ENCODE results near the gene CDK19. TPM values are rescaled to one million over a fixed set of nuclear protein-coding genes. Genes with fewer than 3 reads are reported as not detected.

Gene CDK19
- total and polyA plus RNA-seq, 2 of the 4 experiments (the other 2 are of a cell fraction) = 6.0 to 6.8 TPM

GRCh38 chr6:110592765-110593164, 222.5 kb downstream of the CDK19 start:
- dilution Hi-C loops (cut with HindIII; ENCODE audit: low sequenced_read_pairs, unreplicated experiment) = no loop called here
- CTCF ChIA-PET = no interaction called here
- POLR2A ChIA-PET (ENCODE audit: unreplicated experiment) = no interaction called here
- Histone ChIP-seq H3K9me1 (ENCODE audit: insufficient read depth, low read length) (no peaks in the 10 kb centered on the region; the same call in 1 of the 2 replicates), H3K4me2 (ENCODE audit: low read depth, low read length) (no peak overlapping the region), H4K5ac (ENCODE audit: low read depth, low read length) (no peak overlapping the region), H3K27me3 (ENCODE audit: control insufficient read depth, insufficient read depth, low read length) (no peaks in the 10 kb centered on the region), H4K8ac (ENCODE audit: low read depth in 2 of 2, low read length in 2 of 2) (no peak overlapping the region), H2BK5ac (ENCODE audit: low read depth, low read length, poor library complexity, severe bottlenecking) (no peak overlapping the region), H2BK120ac (ENCODE audit: low read depth, low read length) (no peak overlapping the region), H3K9ac (ENCODE audit: low read depth, low read length) (no peak overlapping the region), H2BK15ac (ENCODE audit: low read depth, low read length) (no peak overlapping the region), H3K4ac (ENCODE audit: low read depth, low read length) (no peak overlapping the region), H2BK20ac (ENCODE audit: low read depth, low read length) (no peak overlapping the region), H2AK5ac (ENCODE audit: low read depth, low read length) (no peak overlapping the region), H3K18ac (ENCODE audit: low read depth, low read length) (no peak overlapping the region), H3K27ac (ENCODE audit: insufficient read depth, low read length) (no peak overlapping the region), H3K79me1 (ENCODE audit: low read depth in 1 of 2, low read length in 2 of 2) (no peaks in the 10 kb centered on the region), H3K4me1 (ENCODE audit: control insufficient read depth, insufficient read depth, low read length) (peaks cover 2% of the 10 kb centered on the region), H4K20me1 (ENCODE audit: insufficient read depth, low read length) (no peaks in the 10 kb centered on the region), H2AK9ac (replicated peaks; ENCODE audit: low read depth, low read length, poor library complexity) (no peak overlapping the region), H3K4me3 (ENCODE audit: insufficient read depth, low read depth, low read length) (no peak overlapping the region), H2AFZ (replicated peaks; ENCODE audit: low read length, poor library complexity) (no peak overlapping the region), H3K14ac (replicated peaks; ENCODE audit: low read depth, low read length) (0 out of 2 replicates have a peak overlapping the region, but pooled peaks have one; percentile 19), H3K23ac (ENCODE audit: low read depth, low read length) (no peak overlapping the region), H3K36me3 (ENCODE audit: control insufficient read depth, insufficient read depth, low read length) (no peaks in the 10 kb centered on the region), H3K56ac (ENCODE audit: extremely low read depth, insufficient read depth, low read length) (no peak overlapping the region), H4K91ac (ENCODE audit: insufficient read depth, low read depth, low read length) (no peak overlapping the region), H3K9me3 (ENCODE audit: control insufficient read depth, insufficient read depth, low read length) (no peaks in the 10 kb centered on the region)
- TF ChIP-seq CEBPB (IDR thresholded peaks at IDR 0.05; ENCODE audit: low read depth, low read length) (no peak), CHD1 (IDR thresholded peaks at IDR 0.05; ENCODE audit: low read depth, low read length) (no peak), POLR2A (IDR thresholded peaks at IDR 0.05; ENCODE audit: low read depth, low read length) (no peak), FOS (IDR thresholded peaks at IDR 0.05; ENCODE audit: low read depth, low read length) (no peak), NFE2L2 (IDR thresholded peaks at IDR 0.05; ENCODE audit: low read depth, low read length) (no peak), RCOR1 (IDR thresholded peaks at IDR 0.05; ENCODE audit: insufficient replicate concordance, low read length) (no peak), RAD21 (IDR thresholded peaks at IDR 0.05; ENCODE audit: low read length) (no peak), MAZ (IDR thresholded peaks at IDR 0.05; ENCODE audit: borderline replicate concordance, low read depth, low read length) (no peak), ELK1 (IDR thresholded peaks at IDR 0.05; ENCODE audit: borderline replicate concordance, low read depth, low read length) (no peak), SMC3 (IDR thresholded peaks at IDR 0.05; ENCODE audit: low read depth, low read length) (no peak), RFX5 (IDR thresholded peaks at IDR 0.05; ENCODE audit: low read depth, low read length) (no peak), MAFK (IDR thresholded peaks at IDR 0.05; ENCODE audit: low read depth, low read length) (no peak), BHLHE40 (IDR thresholded peaks at IDR 0.05; ENCODE audit: low read depth, low read length) (no peak), MXI1 (IDR thresholded peaks at IDR 0.05; ENCODE audit: borderline replicate concordance, low read depth, low read length) (no peak)
- TF ChIP-seq, protein P1, sequence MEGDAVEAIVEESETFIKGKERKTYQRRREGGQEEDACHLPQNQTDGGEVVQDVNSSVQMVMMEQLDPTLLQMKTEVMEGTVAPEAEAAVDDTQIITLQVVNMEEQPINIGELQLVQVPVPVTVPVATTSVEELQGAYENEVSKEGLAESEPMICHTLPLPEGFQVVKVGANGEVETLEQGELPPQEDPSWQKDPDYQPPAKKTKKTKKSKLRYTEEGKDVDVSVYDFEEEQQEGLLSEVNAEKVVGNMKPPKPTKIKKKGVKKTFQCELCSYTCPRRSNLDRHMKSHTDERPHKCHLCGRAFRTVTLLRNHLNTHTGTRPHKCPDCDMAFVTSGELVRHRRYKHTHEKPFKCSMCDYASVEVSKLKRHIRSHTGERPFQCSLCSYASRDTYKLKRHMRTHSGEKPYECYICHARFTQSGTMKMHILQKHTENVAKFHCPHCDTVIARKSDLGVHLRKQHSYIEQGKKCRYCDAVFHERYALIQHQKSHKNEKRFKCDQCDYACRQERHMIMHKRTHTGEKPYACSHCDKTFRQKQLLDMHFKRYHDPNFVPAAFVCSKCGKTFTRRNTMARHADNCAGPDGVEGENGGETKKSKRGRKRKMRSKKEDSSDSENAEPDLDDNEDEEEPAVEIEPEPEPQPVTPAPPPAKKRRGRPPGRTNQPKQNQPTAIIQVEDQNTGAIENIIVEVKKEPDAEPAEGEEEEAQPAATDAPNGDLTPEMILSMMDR (conservative IDR thresholded peaks at IDR 0.05; ENCODE audit: low read depth, low read length) = no peak
- TF ChIP-seq, protein P2, sequence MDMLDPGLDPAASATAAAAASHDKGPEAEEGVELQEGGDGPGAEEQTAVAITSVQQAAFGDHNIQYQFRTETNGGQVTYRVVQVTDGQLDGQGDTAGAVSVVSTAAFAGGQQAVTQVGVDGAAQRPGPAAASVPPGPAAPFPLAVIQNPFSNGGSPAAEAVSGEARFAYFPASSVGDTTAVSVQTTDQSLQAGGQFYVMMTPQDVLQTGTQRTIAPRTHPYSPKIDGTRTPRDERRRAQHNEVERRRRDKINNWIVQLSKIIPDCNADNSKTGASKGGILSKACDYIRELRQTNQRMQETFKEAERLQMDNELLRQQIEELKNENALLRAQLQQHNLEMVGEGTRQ (IDR thresholded peaks at IDR 0.05; ENCODE audit: low read depth, low read length) = no peak
- no CpG with 5 or more reads among the region's 5 CpGs for WGBS, 2 experiments (ENCODE audit: extremely low coverage in 2 of 2, insufficient read length in 1 of 2)
- BruUV-seq (replicated peaks) = no TSS peak
- in situ Hi-C loops (cut with MboI; ENCODE audit: low sequenced_read_pairs) = no loop called here
- DNase-seq (no peak), ATAC-seq (ENCODE audit: low read depth) (no peak)
- intact Hi-C loops (cut with micrococcal nuclease) = no loop called here

Measured in IMR-90 (cell line).